ENCODE measurements around the gene FAM13C.

FAM13C gene

GRCh38 chr10:59279476-59279875 is 82.9 kb downstream of the FAM13C start:
- no peak for TF ChIP-seq EP300 (IDR thresholded peaks at IDR 0.05; ENCODE audit: borderline replicate concordance)

GRCh38 chr10:59276919-59277318 is 85.4 kb downstream of the FAM13C start:
- no peak for TF ChIP-seq TEAD4 (IDR thresholded peaks at IDR 0.05)
- TF ChIP-seq FOXM1 (IDR thresholded peaks at IDR 0.05; ENCODE audit: borderline replicate concordance, low read depth): no peak
- TF ChIP-seq MAX (IDR thresholded peaks at IDR 0.05): no peak
- TF ChIP-seq TCF12 (IDR thresholded peaks at IDR 0.05; ENCODE audit: low read depth): no peak
- no peak for TF ChIP-seq YY1 (IDR thresholded peaks at IDR 0.05; ENCODE audit: low read depth)
- no peak for TF ChIP-seq TAF1 (IDR thresholded peaks at IDR 0.05; ENCODE audit: low read depth)
- no peak for TF ChIP-seq REST (IDR thresholded peaks at IDR 0.05; ENCODE audit: low read depth)
- TF ChIP-seq USF1 (IDR thresholded peaks at IDR 0.05): no peak
- TF ChIP-seq CREB1 (IDR thresholded peaks at IDR 0.05; ENCODE audit: low read depth): no peak
- TF ChIP-seq ZBTB7A (IDR thresholded peaks at IDR 0.05; ENCODE audit: low read depth): no peak
- no peak for TF ChIP-seq EP300 (IDR thresholded peaks at IDR 0.05; ENCODE audit: borderline replicate concordance)
- TF ChIP-seq CEBPB (IDR thresholded peaks at IDR 0.05): no peak

- TF ChIP-seq ZBTB7A (IDR thresholded peaks at IDR 0.05; ENCODE audit: low read depth) (no peak), EP300 (IDR thresholded peaks at IDR 0.05; ENCODE audit: borderline replicate concordance) (no peak), RAD21 (IDR thresholded peaks at IDR 0.05; ENCODE audit: low read depth) (no peak), TCF12 (IDR thresholded peaks at IDR 0.05; ENCODE audit: low read depth) (no peak)
These were observed 86.2 kb downstream of the FAM13C start for GRCh38 chr10:59276133-59276532.

GRCh38 chr10:59273445-59273844 is 88.9 kb downstream of the FAM13C start:
- no peak for TF ChIP-seq ZBTB7A (IDR thresholded peaks at IDR 0.05; ENCODE audit: low read depth)
- no peak for TF ChIP-seq RAD21 (IDR thresholded peaks at IDR 0.05; ENCODE audit: low read depth)
- no peak for TF ChIP-seq FOXM1 (IDR thresholded peaks at IDR 0.05; ENCODE audit: borderline replicate concordance, low read depth)

GRCh38 chr10:59272061-59272460 is 90.3 kb downstream of the FAM13C start:
- TF ChIP-seq REST (IDR thresholded peaks at IDR 0.05; ENCODE audit: low read depth) (no peak), MAX (IDR thresholded peaks at IDR 0.05) (no peak), YY1 (IDR thresholded peaks at IDR 0.05; ENCODE audit: low read depth) (no peak), CEBPB (IDR thresholded peaks at IDR 0.05) (no peak), TCF12 (IDR thresholded peaks at IDR 0.05; ENCODE audit: low read depth) (no peak), EGR1 (IDR thresholded peaks at IDR 0.05) (no peak), TAF1 (IDR thresholded peaks at IDR 0.05; ENCODE audit: low read depth) (no peak), FOXM1 (IDR thresholded peaks at IDR 0.05; ENCODE audit: borderline replicate concordance, low read depth) (no peak), RAD21 (IDR thresholded peaks at IDR 0.05; ENCODE audit: low read depth) (no peak), NFIC (IDR thresholded peaks at IDR 0.05) (no peak), USF1 (IDR thresholded peaks at IDR 0.05) (no peak), EP300 (IDR thresholded peaks at IDR 0.05; ENCODE audit: borderline replicate concordance) (no peak), CREB1 (IDR thresholded peaks at IDR 0.05; ENCODE audit: low read depth) (no peak), TEAD4 (IDR thresholded peaks at IDR 0.05) (no peak), ZBTB7A (IDR thresholded peaks at IDR 0.05; ENCODE audit: low read depth) (no peak)

GRCh38 chr10:59271160-59271559 is 91.2 kb downstream of the FAM13C start:
- TF ChIP-seq CEBPB (IDR thresholded peaks at IDR 0.05) (no peak), EP300 (IDR thresholded peaks at IDR 0.05; ENCODE audit: borderline replicate concordance) (no peak), CREB1 (IDR thresholded peaks at IDR 0.05; ENCODE audit: low read depth) (no peak), EGR1 (IDR thresholded peaks at IDR 0.05) (no peak), ZBTB7A (IDR thresholded peaks at IDR 0.05; ENCODE audit: low read depth) (no peak), USF1 (IDR thresholded peaks at IDR 0.05) (no peak), MAX (IDR thresholded peaks at IDR 0.05) (no peak), FOXM1 (IDR thresholded peaks at IDR 0.05; ENCODE audit: borderline replicate concordance, low read depth) (no peak), NFIC (IDR thresholded peaks at IDR 0.05) (no peak), RAD21 (IDR thresholded peaks at IDR 0.05; ENCODE audit: low read depth) (no peak)

Measured in Ishikawa (cell line).